Right cardiac atrium (tissue), 5 donors: ENCODE measurements around the gene TP63. TPM values are rescaled to one million over a fixed set of nuclear protein-coding genes. Genes with fewer than 3 reads are reported as not detected.

Source experiments
- ATAC-seq, 2 donors: fragments of 200-7000 bp; cut with Tn5 transposase; one replicate each; pipeline versions ENCODE4 v1.8.0 to v1.9.1; 2020; ENCODE audit warnings: moderate library complexity in 2 of 2, mild to moderate bottlenecking in 1 of 2
- DNase-seq, 3 donors: peaks; one replicate each; pipeline ENCODE4 v3.0.0-alpha.2; 2020
- H3K27ac ChIP-seq: one replicate; pipeline ENCODE4 v1.5.1; 2013; ENCODE audit warnings: mild to moderate bottlenecking, low read length, control low read depth, moderate library complexity
- H3K27me3 ChIP-seq: one replicate; pipeline ENCODE4 v1.6.1; 2013; ENCODE audit not compliant: control insufficient read depth, insufficient read depth
- H3K4me1 ChIP-seq: one replicate; pipeline ENCODE4 v1.6.1; 2013; ENCODE audit warnings: low read length; ENCODE audit not compliant: control insufficient read depth, insufficient read depth
- H3K4me3 ChIP-seq: one replicate; pipeline ENCODE4 v1.5.1; 2013; ENCODE audit warnings: low read length, control low read depth
- H3K9me3 ChIP-seq: one replicate; pipeline ENCODE4 v1.6.1; 2013; ENCODE audit warnings: low read length; ENCODE audit not compliant: control insufficient read depth
- whole genome bisulfite sequencing: extraction: QIAGEN DNeasy Blood & Tissue Kit; methylation state at CpG from one replicate; pipeline ENCODE4 v1.1.7; 2013; 5-methylcytosine and 5-hydroxymethylcytosine counted together
- intact Hi-C, 4 donors: fragments of 100-400 bp; cut with DNase I; formaldehyde crosslinking; loops; one replicate each; pipeline versions ENCODE4 v1.11.0 to v1.14.0; 2022 to 2023
- microRNA-seq, 2 donors: library from miRNA; unstranded; fragments of <30 nt; microRNA quantifications; one replicate each; pipeline ENCODE4 v1.2.0, GENCODE V29; 2020 to 2021
- polyA plus RNA-seq: library from polyadenylated mRNA; stranded (reverse); fragments of 200-250 nt; gene quantifications from one replicate; pipeline ENCODE4 v1.2.3, GENCODE V29; 2013
- total RNA-seq, 4 donors: library from RNA; stranded (reverse); fragmentation: NEBNext Ultra II Directional; extraction: Animal tissue kit (Norgen Biotek cat#: 25700); gene quantifications; one replicate each; pipeline ENCODE4 v1.2.1, GENCODE V29; 2021
- donor health status: healthy with polysubstance abuse.
- donor health status: DM: no; HTN: yes; CAD: no.
- donor health status: DM: no; HTN: no; CAD: no.
- donor health status: DM: no; HTN: yes; CAD: no; lungs with severe emphysema.
- donor health status: DM: yes; HTN: yes; CAD: no.

The TP63 gene
- total and polyA plus RNA-seq, 5 donors: 0.25 to 0.71 (median 0.56) TPM

DNA sequence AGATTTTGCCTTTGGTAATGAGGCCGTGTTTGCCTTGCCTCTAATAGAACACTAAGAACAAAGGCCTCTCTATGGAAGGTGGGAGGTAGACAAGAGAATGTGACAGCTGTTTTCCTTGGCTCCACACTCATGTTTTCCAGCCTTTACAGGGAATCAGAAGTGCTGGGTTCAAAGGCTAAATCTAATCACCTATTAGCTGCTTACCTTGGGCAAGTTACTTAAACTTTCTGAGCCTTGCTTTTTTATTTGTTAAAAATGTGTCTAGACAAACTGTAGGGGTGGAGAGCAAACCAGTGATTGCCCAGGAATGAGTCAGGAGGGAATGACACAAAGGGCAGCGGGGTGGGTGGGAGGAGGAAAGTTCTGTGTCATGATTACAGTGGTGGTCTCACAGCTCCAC lies 310.5 kb downstream of the TP63 start:
- Histone ChIP-seq H3K4me1 (no peaks in the 10 kb centered on the region), H3K9me3 (peaks cover 3% of the 10 kb centered on the region), H3K4me3 (no peak overlapping the region), H3K27me3 (no peaks in the 10 kb centered on the region), H3K27ac (no peak overlapping the region)
- DNase-seq: no peak
- no peak for ATAC-seq
- WGBS: 66% methylated on average over 2 of the region's 2 CpGs
- intact Hi-C loops: loop anchor here in 2 of 4 donors (10.0 kb wide), 2 partner anchors 167 to 667 kb away; no protein-coding TSS in a partner anchor

DNA sequence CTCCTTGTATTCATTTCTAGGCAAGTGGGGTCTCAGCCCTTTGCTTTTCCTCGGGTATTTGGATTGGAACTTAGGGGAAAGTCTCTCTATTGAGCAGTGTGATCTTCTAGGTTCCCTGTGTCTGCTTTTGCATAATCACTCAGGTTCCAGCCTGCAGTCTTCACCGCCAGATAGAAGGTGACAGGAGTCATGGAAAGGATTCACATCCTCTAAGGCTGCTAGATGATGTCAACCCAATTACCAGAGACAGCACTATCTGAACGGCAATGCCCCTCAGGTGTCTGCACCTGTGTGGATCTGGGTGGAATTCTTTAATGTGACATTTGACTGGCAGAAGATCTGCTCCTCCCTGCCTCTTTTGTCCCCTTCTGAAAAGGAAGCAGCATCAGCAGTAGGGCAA lies 311.8 kb downstream of the TP63 start:
- no peaks in the 10 kb centered on the region for H3K9me3 ChIP-seq
- no peaks in the 10 kb centered on the region for H3K27me3 ChIP-seq
- ATAC-seq: no peak
- H3K4me1 ChIP-seq: no peaks in the 10 kb centered on the region
- no peak overlapping the region for H3K27ac ChIP-seq
- no peak overlapping the region for H3K4me3 ChIP-seq
- no peak for DNase-seq
- intact Hi-C loops: loop anchor here in 2 of 4 donors (10.0 kb wide), 2 partner anchors 168 to 668 kb away; no protein-coding TSS in a partner anchor
- 85% methylated on average over 3 of the region's 3 CpGs for WGBS

DNA sequence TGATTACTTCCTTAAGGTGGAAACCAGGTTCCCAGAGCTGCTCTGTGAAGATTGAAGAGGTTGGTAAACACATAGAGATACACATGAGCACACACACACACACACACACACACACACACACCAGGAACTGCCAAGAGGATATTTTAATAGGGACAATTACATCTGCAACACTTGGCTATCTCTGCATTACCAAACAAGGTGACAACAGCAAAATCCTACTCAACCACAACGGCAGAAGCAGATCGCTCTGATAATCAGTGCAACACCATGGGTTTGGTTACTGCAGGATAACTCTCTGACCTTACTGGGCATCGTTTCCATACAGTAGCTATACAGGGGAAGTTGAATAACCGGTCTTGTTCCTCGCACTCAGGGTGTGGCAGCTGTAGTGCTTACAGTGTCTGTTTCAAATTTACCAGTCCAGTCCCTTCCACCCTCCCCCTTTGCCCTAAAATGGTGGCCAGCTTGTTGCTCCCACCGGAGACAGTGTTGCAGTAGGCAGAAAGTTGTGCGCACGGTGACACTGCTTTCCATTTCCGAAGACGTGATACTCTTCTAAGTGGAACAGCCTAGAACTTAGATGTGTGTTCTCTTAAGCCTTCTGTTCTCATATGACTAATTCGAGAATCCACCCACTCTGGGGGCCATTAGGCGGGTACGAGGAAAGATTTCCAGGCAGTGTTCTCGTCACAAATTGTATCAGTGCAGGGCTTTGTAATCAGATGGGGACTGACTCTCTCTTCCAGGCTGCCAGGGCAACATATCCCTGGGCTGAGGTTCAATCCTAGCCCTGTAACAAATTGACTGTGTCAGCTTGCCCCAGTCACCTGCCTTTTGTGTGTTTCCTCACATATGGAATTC lies 313.3 kb downstream of the TP63 start:
- intact Hi-C loops: loop anchor here in 3 of 4 donors (5.0 to 10.0 kb wide), 3 partner anchors 170 to 672 kb away; no protein-coding TSS in a partner anchor
- 83% methylated on average over 14 of the region's 14 CpGs for WGBS
- no peak for DNase-seq

DNA sequence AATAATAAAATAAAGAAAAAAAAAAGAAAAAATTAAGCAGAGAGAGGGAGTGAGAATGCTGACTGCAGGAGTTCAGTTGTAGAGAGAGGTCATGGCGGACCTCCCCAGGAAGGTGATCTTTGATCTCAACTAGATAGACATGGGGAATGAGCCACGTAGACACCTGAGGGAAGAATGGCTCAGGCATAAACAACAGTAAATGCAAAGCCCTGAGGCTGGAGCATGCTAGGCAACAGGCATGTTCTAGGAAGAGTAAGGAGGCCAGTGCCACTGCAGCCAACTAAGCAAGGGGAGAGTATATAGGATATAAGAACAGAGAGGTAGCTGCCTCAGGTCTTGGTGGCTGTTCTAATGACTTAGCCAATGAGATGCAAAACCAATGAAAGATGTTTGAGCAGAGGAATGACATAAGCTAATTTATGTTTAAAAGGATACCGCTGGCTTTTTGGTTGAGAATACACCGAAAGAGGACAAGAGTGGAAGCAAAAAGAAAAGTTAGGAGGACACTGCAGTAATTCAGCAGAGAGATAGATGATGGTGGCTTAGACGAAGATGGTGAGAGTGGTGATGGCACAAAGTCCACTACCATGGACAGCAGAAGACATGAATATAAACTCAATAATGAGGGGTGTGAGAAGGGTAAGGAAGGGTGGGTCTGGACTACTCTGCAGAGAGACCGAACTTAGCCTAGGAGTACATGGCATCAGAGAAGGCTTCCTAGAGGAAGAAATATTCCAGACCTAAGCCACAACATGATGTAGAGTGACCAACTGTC lies 314.9 kb downstream of the TP63 start:
- no peaks in the 10 kb centered on the region for H3K4me1 ChIP-seq
- no peaks in the 10 kb centered on the region for H3K27me3 ChIP-seq
- no peak overlapping the region for H3K4me3 ChIP-seq
- intact Hi-C loops: loop anchor here in 3 of 4 donors (5.0 to 10.0 kb wide), 3 partner anchors 171 to 674 kb away; no protein-coding TSS in a partner anchor
- no peak overlapping the region for H3K27ac ChIP-seq
- no peak for ATAC-seq
- WGBS: 91% methylated on average over 6 of the region's 6 CpGs
- H3K9me3 ChIP-seq: no peaks in the 10 kb centered on the region
- no peak for DNase-seq

More for the DNA sequence above, 313.3 kb downstream of the TP63 start:
- Histone ChIP-seq H3K27me3 (no peaks in the 10 kb centered on the region), H3K4me1 (no peaks in the 10 kb centered on the region), H3K9me3 (no peaks in the 10 kb centered on the region), H3K27ac (no peak overlapping the region), H3K4me3 (no peak overlapping the region)
- peak in 1 of 2 donors; percentile 32 for ATAC-seq

Small RNA genes lying within 50 kb of the gene (microRNA-seq; reads per million reads assigned to microRNA genes)
- gene MIR944: 0.54 to 2.1 reads per million in 2 donors
